Stimulated activated CD4-positive, alpha-beta T cell treated with anti-CD3 and anti-CD28 coated beads, TNF-alpha, amount 100 ng/mL, for 24 hours (primary cell): ENCODE data around the gene WDFY1.

Experiments used
- DNase-seq, 3 experiments: peaks; one replicate each; pipeline ENCODE4 v3.0.0-alpha.2; 2020; ENCODE audit warnings: low read depth in 3 of 3

WDFY1 gene

GRCh38 chr2:223944703-223945531 lies at the start of gene WDFY1:
TSS of gene WDFY1 (minus strand) at chr2:223945335. CDS start at chr2:223945284, 51 bp downstream.
- peak; percentile 55 to 80 (median 68) for DNase-seq

- DNase-seq, result no peak
These were observed 49.5 kb upstream of the WDFY1 start for GRCh38 chr2:223994562-223995162.

- peak; percentile 23 to 46 (median 45) for DNase-seq
These were observed 48.6 kb upstream of the WDFY1 start for GRCh38 chr2:223993634-223994232.

- DNase-seq, result no peak
These were observed 46.5 kb upstream of the WDFY1 start for GRCh38 chr2:223991611-223992010.

- DNase-seq, result no peak
These were observed 44.7 kb upstream of the WDFY1 start for GRCh38 chr2:223989856-223990232.

GRCh38 chr2:223989206-223989855 lies 44.2 kb upstream of the WDFY1 start:
- no peak for DNase-seq

GRCh38 chr2:223981241-223981640 lies 36.1 kb upstream of the WDFY1 start:
- no peak for DNase-seq

GRCh38 chr2:223980803-223981202 lies 35.7 kb upstream of the WDFY1 start:
- no peak for DNase-seq

GRCh38 chr2:223980397-223980735 lies 35.2 kb upstream of the WDFY1 start:
- DNase-seq, result no peak

- no peak for DNase-seq
These were observed 34.7 kb upstream of the WDFY1 start for GRCh38 chr2:223979730-223980396.

GRCh38 chr2:223978451-223978850 lies 33.3 kb upstream of the WDFY1 start:
- no peak for DNase-seq

- DNase-seq, result no peak
These were observed 31.6 kb upstream of the WDFY1 start for GRCh38 chr2:223976635-223977226.

GRCh38 chr2:223973606-223974005 lies 28.5 kb upstream of the WDFY1 start:
- no peak for DNase-seq

GRCh38 chr2:223972656-223973102 lies 27.5 kb upstream of the WDFY1 start:
- DNase-seq, result no peak

- DNase-seq, result no peak
These were observed 26.6 kb upstream of the WDFY1 start for GRCh38 chr2:223971731-223972130.

- peak; percentile 17 to 49 (median 32) for DNase-seq
These were observed 25.4 kb upstream of the WDFY1 start for GRCh38 chr2:223970343-223971128.

- no peak for DNase-seq
These were observed 24.7 kb upstream of the WDFY1 start for GRCh38 chr2:223969856-223970255.

- DNase-seq, result no peak
These were observed 24.2 kb upstream of the WDFY1 start for GRCh38 chr2:223969315-223969714.

- no peak for DNase-seq
These were observed 22.8 kb upstream of the WDFY1 start for GRCh38 chr2:223967981-223968380.

- DNase-seq, result no peak
These were observed 14.6 kb upstream of the WDFY1 start for GRCh38 chr2:223959688-223960087.
